ENCODE data around the gene CERCAM.

- TF ChIP-seq, protein P1, sequence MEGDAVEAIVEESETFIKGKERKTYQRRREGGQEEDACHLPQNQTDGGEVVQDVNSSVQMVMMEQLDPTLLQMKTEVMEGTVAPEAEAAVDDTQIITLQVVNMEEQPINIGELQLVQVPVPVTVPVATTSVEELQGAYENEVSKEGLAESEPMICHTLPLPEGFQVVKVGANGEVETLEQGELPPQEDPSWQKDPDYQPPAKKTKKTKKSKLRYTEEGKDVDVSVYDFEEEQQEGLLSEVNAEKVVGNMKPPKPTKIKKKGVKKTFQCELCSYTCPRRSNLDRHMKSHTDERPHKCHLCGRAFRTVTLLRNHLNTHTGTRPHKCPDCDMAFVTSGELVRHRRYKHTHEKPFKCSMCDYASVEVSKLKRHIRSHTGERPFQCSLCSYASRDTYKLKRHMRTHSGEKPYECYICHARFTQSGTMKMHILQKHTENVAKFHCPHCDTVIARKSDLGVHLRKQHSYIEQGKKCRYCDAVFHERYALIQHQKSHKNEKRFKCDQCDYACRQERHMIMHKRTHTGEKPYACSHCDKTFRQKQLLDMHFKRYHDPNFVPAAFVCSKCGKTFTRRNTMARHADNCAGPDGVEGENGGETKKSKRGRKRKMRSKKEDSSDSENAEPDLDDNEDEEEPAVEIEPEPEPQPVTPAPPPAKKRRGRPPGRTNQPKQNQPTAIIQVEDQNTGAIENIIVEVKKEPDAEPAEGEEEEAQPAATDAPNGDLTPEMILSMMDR (IDR thresholded peaks at IDR 0.05; ENCODE audit: insufficient read depth, low read length) = peak; percentile 7
- TF ChIP-seq GABPA (IDR thresholded peaks at IDR 0.05; ENCODE audit: low read depth) = no peak
- TF ChIP-seq POLR2AphosphoS5 (IDR thresholded peaks at IDR 0.05; ENCODE audit: low read depth) = no peak
- TF ChIP-seq, protein P2, sequence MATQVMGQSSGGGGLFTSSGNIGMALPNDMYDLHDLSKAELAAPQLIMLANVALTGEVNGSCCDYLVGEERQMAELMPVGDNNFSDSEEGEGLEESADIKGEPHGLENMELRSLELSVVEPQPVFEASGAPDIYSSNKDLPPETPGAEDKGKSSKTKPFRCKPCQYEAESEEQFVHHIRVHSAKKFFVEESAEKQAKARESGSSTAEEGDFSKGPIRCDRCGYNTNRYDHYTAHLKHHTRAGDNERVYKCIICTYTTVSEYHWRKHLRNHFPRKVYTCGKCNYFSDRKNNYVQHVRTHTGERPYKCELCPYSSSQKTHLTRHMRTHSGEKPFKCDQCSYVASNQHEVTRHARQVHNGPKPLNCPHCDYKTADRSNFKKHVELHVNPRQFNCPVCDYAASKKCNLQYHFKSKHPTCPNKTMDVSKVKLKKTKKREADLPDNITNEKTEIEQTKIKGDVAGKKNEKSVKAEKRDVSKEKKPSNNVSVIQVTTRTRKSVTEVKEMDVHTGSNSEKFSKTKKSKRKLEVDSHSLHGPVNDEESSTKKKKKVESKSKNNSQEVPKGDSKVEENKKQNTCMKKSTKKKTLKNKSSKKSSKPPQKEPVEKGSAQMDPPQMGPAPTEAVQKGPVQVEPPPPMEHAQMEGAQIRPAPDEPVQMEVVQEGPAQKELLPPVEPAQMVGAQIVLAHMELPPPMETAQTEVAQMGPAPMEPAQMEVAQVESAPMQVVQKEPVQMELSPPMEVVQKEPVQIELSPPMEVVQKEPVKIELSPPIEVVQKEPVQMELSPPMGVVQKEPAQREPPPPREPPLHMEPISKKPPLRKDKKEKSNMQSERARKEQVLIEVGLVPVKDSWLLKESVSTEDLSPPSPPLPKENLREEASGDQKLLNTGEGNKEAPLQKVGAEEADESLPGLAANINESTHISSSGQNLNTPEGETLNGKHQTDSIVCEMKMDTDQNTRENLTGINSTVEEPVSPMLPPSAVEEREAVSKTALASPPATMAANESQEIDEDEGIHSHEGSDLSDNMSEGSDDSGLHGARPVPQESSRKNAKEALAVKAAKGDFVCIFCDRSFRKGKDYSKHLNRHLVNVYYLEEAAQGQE (IDR thresholded peaks at IDR 0.05; ENCODE audit: insufficient replicate concordance, low read depth) = no peak
- TF ChIP-seq SPI1 (IDR thresholded peaks at IDR 0.05; ENCODE audit: borderline replicate concordance, low read depth) = no peak
Measured at GRCh38 chr9:128414461-128414860, 6.2 kb upstream of the CERCAM start.

Measured in HL-60 (cell line).